Body of pancreas (tissue), 4 donors: Measurements from ENCODE around the gene POLA2. TPM values are rescaled to one million over a fixed set of nuclear protein-coding genes. Genes with fewer than 3 reads are reported as not detected.
"Not testable (repeated sequence)": the region's sequence is repeated elsewhere in the genome, so short reads cannot be mapped to it uniquely, and the experiment has no call there.

Experiments used
- ATAC-seq: fragments of 150-250 bp; one replicate; pipeline ENCODE4 v1.9.1; 2016
- DNase-seq, 4 donors: peaks; one replicate each; pipeline ENCODE4 v3.0.0-alpha.2; 2019
- H3K27ac ChIP-seq, 4 donors: fragments of 200-600 bp; sonication (generic); 1 replicate in 3 of 4; 2 replicates in 1 of 4; pipeline versions ENCODE4 v1.5.1 to v1.6.1; 2016 to 2019; ENCODE audit warnings: mild to moderate bottlenecking in 1 of 4, mixed read lengths in 1 of 4, moderate library complexity in 1 of 4
- H3K27me3 ChIP-seq, 2 donors: fragments of 200-600 bp; sonication (generic); one replicate each; pipeline ENCODE4 v1.6.0; 2016; ENCODE audit warnings: mild to moderate bottlenecking in 1 of 2
- H3K36me3 ChIP-seq, 2 donors: fragments of 200-600 bp; sonication (generic); replicated peaks in 1 of 2; 2 replicates each; pipeline ENCODE4 v1.5.1; 2016; ENCODE audit warnings: low read depth in 2 of 2; ENCODE audit not compliant: insufficient read depth in 1 of 2
- H3K4me1 ChIP-seq: fragments of 200-600 bp; sonication (generic); one replicate; pipeline ENCODE4 v1.6.0; 2016
- H3K4me3 ChIP-seq, 2 donors: fragments of 200-600 bp; sonication (generic); 1 replicate in 1 of 2; 2 replicates in 1 of 2; pipeline ENCODE4 v1.5.1; 2016 to 2019
- H3K9me3 ChIP-seq, 3 donors: fragments of 200-600 bp; sonication (generic); 1 replicate in 2 of 3; 2 replicates in 1 of 3; pipeline ENCODE4 v1.5.1; 2016
- CTCF ChIP-seq, 7 experiments: fragments of 450-650 bp in 4 of 7; fragments of 200-600 bp in 3 of 7; sonication (generic) in 3 of 7; IDR thresholded peaks; one replicate each; pipeline ENCODE4 v1.5.1; 2016 to 2019; ENCODE audit warnings: antibody characterized with exemption in 7 of 7
- POLR2A ChIP-seq, 3 donors: fragments of 450-650 bp; IDR thresholded peaks; one replicate each; pipeline ENCODE4 v1.6.1; 2016; ENCODE audit warnings: antibody characterized with exemption in 3 of 3, mild to moderate bottlenecking in 2 of 3
- WGBS, 2 donors: methylation state at CpG; one replicate each; pipeline ENCODE4 v1.1.5; 2017; 5-methylcytosine and 5-hydroxymethylcytosine counted together
- intact Hi-C: fragments of 100-400 bp; cut with DNase I; formaldehyde crosslinking; loops from one replicate; pipeline ENCODE4 v1.15.1; 2023
- total RNA-seq, 2 donors: library from RNA; depleted of rRNA; stranded (reverse); fragments of >200 nt; gene quantifications; one replicate each; pipeline ENCODE4 v1.1.0, GENCODE V29; 2016

POLA2 gene
- total RNA-seq, 2 donors from 2014 or later: 7.3 to 19.1 TPM

GRCh38 chr11:65260756-65261590, 789 bp upstream of the POLA2 start:
- no peak for DNase-seq
- Histone ChIP-seq H3K36me3 (no peaks in the 10 kb centered on the region), H3K4me3 (no peak overlapping the region), H3K27me3 (no peaks in the 10 kb centered on the region), H3K4me1 (peaks cover 24% of the 10 kb centered on the region), H3K27ac (peak overlapping the region; percentile 60 to 91 (median 85)), H3K9me3 (no peaks in the 10 kb centered on the region)
- intact Hi-C loops: no loop called here
- no peak for ATAC-seq
- no peak for TF ChIP-seq CTCF (IDR thresholded peaks at IDR 0.05)
- WGBS, 2 donors: 54 to 60% methylated on average over 21 to 26 of the region's 26 CpGs

DNA sequence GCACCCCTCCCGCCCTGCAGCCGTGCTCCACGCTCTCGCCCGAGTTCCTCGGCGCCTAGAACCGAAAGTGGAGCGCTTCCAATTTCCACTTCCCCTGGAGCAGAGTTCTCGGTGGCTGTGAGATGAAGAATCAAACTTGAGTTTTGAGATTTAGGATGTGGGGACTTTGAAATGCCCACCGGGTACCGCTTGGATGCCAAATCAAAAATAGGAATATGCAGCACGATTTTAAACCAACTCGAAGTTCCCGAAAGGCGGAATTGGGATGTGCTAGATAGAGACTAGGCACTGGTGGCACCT, 569 bp downstream of the POLA2 start:
- intact Hi-C loops: no loop called here
- 0 to 1% methylated on average over 12 to 16 of the region's 16 CpGs for WGBS, 2 donors
- H3K36me3 ChIP-seq: no peaks in the 10 kb centered on the region
- H3K4me1 ChIP-seq: peaks cover 24% of the 10 kb centered on the region
- ATAC-seq (no peak), DNase-seq (peak in 2 of 4 donors; percentile 46 to 64)
- peak overlapping the region; percentile 66 to 91 (median 85) for H3K27ac ChIP-seq
- TF ChIP-seq POLR2A (IDR thresholded peaks at IDR 0.05) (no peak), CTCF (IDR thresholded peaks at IDR 0.05) (no peak)
- H3K27me3 ChIP-seq: no peaks in the 10 kb centered on the region
- no peaks in the 10 kb centered on the region for H3K9me3 ChIP-seq
- peak overlapping the region; percentile 20 to 51 for H3K4me3 ChIP-seq

DNA sequence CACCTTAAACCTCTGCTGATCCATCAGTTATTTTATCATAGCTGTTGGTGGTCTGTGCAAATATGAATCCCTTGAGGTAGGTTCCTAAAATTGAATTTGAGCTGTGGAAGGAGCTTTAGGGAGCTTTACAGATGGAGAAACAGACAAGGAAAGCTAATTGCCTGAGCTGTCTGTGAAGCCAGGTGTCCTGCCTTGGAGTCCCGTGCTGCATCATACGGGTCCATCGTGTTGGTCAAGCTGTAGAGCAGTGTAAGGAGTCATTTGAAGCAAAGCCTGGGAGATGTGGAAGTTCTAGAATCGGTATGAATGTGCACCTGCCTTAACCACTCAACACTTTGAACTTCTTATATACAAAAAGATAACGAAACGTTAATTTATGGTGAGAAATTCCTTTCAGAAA, 1.0 kb downstream of the POLA2 start:
- intact Hi-C loops: no loop called here
- Histone ChIP-seq H3K4me3 (peak overlapping the region in 1 of 2 donors; percentile 51), H3K36me3 (no peaks in the 10 kb centered on the region), H3K9me3 (no peaks in the 10 kb centered on the region), H3K4me1 (peaks cover 24% of the 10 kb centered on the region), H3K27me3 (no peaks in the 10 kb centered on the region), H3K27ac (peak overlapping the region in 3 of 4 donors; percentile 80 to 91 (median 90))
- DNase-seq (no peak), ATAC-seq (no peak)
- no peak for TF ChIP-seq POLR2A (IDR thresholded peaks at IDR 0.05)
- TF ChIP-seq CTCF (IDR thresholded peaks at IDR 0.05): no peak
- 24 to 29% methylated on average over 6 of the region's 6 CpGs for WGBS, 2 donors

DNA sequence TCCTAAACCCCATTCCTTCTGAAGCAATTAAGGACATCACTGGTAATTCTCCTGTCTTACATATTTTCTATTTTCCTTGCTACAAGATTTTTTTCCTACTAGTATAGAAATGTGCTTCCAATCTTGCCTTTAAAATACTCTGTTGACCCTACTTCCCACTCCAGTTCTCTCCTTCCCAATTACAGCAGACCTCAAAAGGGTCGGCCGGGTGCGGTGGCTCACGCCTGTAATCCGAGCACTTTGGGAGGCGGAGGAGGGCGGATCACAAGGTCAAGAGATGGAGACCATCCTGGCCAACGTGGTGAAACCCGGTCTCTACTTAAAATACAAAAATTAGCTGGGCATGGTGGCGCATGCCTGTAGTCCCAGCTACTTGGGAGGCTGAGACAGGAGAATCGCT, 3.0 kb downstream of the POLA2 start:
- ATAC-seq, H3K4me3 ChIP-seq, H3K9me3 ChIP-seq, DNase-seq, intact Hi-C loops, H3K36me3 ChIP-seq, H3K27me3 ChIP-seq, H3K27ac ChIP-seq: not testable (repeated sequence)
- H3K4me1 ChIP-seq: peaks cover 24% of the 10 kb centered on the region
- 94 to 95% methylated on average over 11 of the region's 11 CpGs for WGBS, 2 donors

DNA sequence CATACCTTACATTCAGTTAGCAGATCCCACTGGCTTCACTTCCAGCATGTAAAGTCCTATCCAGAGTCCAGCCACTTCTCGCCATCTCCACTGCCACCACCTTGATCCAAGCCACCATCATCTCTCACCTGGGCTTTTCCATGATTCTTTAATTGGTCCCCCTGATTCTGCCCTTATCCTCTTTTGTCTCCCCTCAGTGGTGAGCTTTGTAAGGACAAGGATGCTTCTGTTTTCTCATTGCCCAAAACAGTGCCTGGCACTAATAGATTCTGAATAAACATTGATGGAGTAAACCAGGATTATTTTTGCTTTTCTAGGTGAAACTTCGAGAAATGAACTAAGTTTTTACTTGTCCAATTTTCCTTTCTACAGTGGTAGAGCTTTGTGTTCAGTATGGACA, 4.4 kb downstream of the POLA2 start:
- TF ChIP-seq POLR2A (IDR thresholded peaks at IDR 0.05) (no peak), CTCF (IDR thresholded peaks at IDR 0.05) (peak in 3 of 7 experiments; percentile 15 to 38 (median 28))
- H3K27ac ChIP-seq: no peak overlapping the region
- intact Hi-C loops: no loop called here

More for the DNA sequence above, 4.4 kb downstream of the POLA2 start:
- no peaks in the 10 kb centered on the region for H3K9me3 ChIP-seq
- ATAC-seq: no peak
- peaks cover 19% of the 10 kb centered on the region for H3K4me1 ChIP-seq
- H3K4me3 ChIP-seq: no peak overlapping the region
- no peak for DNase-seq
- 73 to 97% methylated on average over 2 of the region's 2 CpGs for WGBS, 2 donors
- no peaks in the 10 kb centered on the region for H3K27me3 ChIP-seq
- H3K36me3 ChIP-seq: peaks cover 0 to 3% of the 10 kb centered on the region in 2 donors
